ENCODE results near the gene BCLAF1. TPM values are rescaled to one million over a fixed set of nuclear protein-coding genes. Genes with fewer than 3 reads are reported as not detected.
A peak's percentile ranks its signal among the peaks of the same experiment; 100 is the strongest.

Gene BCLAF1
- total and polyA plus RNA-seq, 2 of the 8 experiments (the other 6 are each of a cell fraction or from before 2014, with no cell fraction given) = 30.5 to 230 TPM

DNA sequence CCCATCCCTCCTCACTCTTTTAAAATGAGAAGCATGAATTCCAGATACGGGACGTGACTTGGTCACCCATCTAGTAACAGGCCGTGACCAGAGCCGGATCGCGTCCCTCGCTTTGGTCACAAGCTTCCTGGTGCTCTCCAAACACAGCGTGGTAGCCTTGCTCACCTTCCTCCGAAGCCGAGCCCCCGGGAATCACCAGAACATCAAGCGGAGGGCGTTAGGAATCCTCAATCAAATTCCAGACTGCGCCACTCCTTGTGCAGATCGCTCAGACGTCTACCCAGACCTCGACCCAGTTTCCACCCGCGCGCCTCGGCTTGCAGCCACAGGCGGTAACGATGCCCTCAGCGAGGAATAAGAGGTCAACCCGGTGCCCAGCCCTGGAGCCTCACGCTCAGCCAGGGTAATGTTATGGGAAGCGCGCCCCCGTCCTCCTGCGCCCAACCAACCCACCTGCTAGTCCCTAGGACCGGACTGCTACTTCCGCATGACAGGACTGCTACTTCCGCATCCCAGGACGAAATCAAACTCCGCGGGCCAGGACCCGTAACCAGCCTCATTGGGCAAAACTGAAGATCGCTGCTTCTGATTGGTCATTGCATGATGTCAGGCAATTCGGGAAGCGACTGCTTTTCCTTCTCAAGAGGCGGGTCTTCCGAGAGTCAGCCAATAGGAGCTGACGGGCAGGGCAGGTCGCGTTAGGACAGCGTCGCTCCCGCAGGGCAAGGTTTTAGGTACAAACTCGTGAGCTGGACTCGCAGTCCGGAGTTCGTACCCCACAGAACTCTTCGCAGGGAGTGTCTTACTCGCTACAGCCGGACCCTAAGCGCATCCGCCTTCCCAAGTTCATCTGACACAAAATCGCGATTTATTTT, 39.6 kb downstream of the BCLAF1 start, which contains the start of gene MTFR2 (continued):
- TF ChIP-seq RNF2 (IDR thresholded peaks at IDR 0.05; ENCODE audit: borderline replicate concordance, low read depth, low read length, missing control alignments, poor library complexity, severe bottlenecking) (no peak), POLR2AphosphoS5 (IDR thresholded peaks at IDR 0.05; ENCODE audit: low read depth, low read length) (peak; percentile 40), RXRA (IDR thresholded peaks at IDR 0.05; ENCODE audit: insufficient read depth, low read depth, low read length) (no peak), CHD2 (IDR thresholded peaks at IDR 0.05; ENCODE audit: low read length) (peak; percentile 89), POU5F1 (IDR thresholded peaks at IDR 0.05; ENCODE audit: low read depth, low read length) (no peak), SUZ12 (IDR thresholded peaks at IDR 0.05; ENCODE audit: low read length) (no peak), TAF7 (optimal IDR thresholded peaks at IDR 0.05; ENCODE audit: borderline replicate concordance, low read depth, low read length) (peak; percentile 22), JUND (IDR thresholded peaks at IDR 0.05; ENCODE audit: low read length) (no peak), SRF (IDR thresholded peaks at IDR 0.05; ENCODE audit: low read depth, low read length) (peak; percentile 71), KDM4A (IDR thresholded peaks at IDR 0.05; ENCODE audit: low read depth, low read length, severe bottlenecking) (peak; percentile 77), CEBPB (IDR thresholded peaks at IDR 0.05; ENCODE audit: low read depth, low read length) (no peak), JUN (IDR thresholded peaks at IDR 0.05; ENCODE audit: low read depth, low read length) (no peak), TEAD4 (IDR thresholded peaks at IDR 0.05; ENCODE audit: low read depth, low read length) (peak; percentile 74)
- TF ChIP-seq, protein P1, sequence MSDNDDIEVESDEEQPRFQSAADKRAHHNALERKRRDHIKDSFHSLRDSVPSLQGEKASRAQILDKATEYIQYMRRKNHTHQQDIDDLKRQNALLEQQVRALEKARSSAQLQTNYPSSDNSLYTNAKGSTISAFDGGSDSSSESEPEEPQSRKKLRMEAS (IDR thresholded peaks at IDR 0.05) = peak; percentile 82; the same call in 1 of the 2 replicates

Data from H1 (cell line).